Naive thymus-derived CD4-positive, alpha-beta T cell (primary cell): Measurements from ENCODE around the gene SOX2. TPM values are rescaled to one million over a fixed set of nuclear protein-coding genes. Genes with fewer than 3 reads are reported as not detected.

Experiments used
- ATAC-seq: fragments of 150-1000 bp; cut with Tn5 transposase; 2 replicates; pipeline ENCODE4 v1.10.0; 2021; ENCODE audit warnings: mild to moderate bottlenecking, moderate library complexity
- CTCF ChIA-PET: fragments of 350-600 bp; sonication (Branson Sonifier 250); formaldehyde crosslinking; loops from one replicate; lab custom pipeline; 2021; ENCODE audit warnings: antibody characterized with exemption; lab: Charles Lee
- POLR2A ChIA-PET: fragments of 350-600 bp; sonication (Branson Sonifier 250); formaldehyde crosslinking; loops from one replicate; lab custom pipeline; 2021; ENCODE audit warnings: antibody characterized with exemption, inconsistent platforms; lab: Charles Lee
- DNase-seq, 9 donors: peaks; one replicate each; pipeline versions ENCODE4 v3.0.0 to v3.0.0-alpha.2; 2020 to 2022; ENCODE audit warnings: mixed read lengths in 1 of 9
- H3K27ac ChIP-seq: one replicate; pipeline ENCODE4 v1.7.0; 2013; ENCODE audit warnings: mild to moderate bottlenecking, low read depth, low read length, moderate library complexity
- H3K27me3 ChIP-seq, 2 donors: one replicate each; pipeline ENCODE4 v1.7.0; 2013; ENCODE audit warnings: low read length in 2 of 2, mild to moderate bottlenecking in 2 of 2, moderate library complexity in 2 of 2; ENCODE audit not compliant: control insufficient read depth in 2 of 2, insufficient read depth in 2 of 2
- H3K36me3 ChIP-seq, 3 experiments: 1 replicate in 2 of 3; 2 replicates in 1 of 3; pipeline ENCODE4 v1.7.0; 2013; ENCODE audit warnings: low read length in 3 of 3, mild to moderate bottlenecking in 3 of 3, moderate library complexity in 1 of 3; ENCODE audit not compliant: insufficient read depth in 3 of 3, control insufficient read depth in 2 of 3
- H3K4me1 ChIP-seq, 2 donors: one replicate each; pipeline ENCODE4 v1.7.0; 2013; ENCODE audit warnings: low read length in 2 of 2, mild to moderate bottlenecking in 2 of 2, moderate library complexity in 1 of 2; ENCODE audit not compliant: control insufficient read depth in 2 of 2, insufficient read depth in 2 of 2
- H3K4me3 ChIP-seq: 2 replicates; pipeline ENCODE4 v1.7.0; 2013; ENCODE audit warnings: mild to moderate bottlenecking, low read length
- H3K9me3 ChIP-seq, 3 experiments: 1 replicate in 2 of 3; 2 replicates in 1 of 3; pipeline ENCODE4 v1.7.0; 2013; ENCODE audit warnings: low read length in 3 of 3; ENCODE audit not compliant: control insufficient read depth in 2 of 3
- H3K27ac Mint-ChIP-seq, 9 donors: one replicate each; pipeline ENCODE4 v1.8.0; 2020 to 2022; ENCODE audit warnings: mixed read lengths in 9 of 9, mild to moderate bottlenecking in 8 of 9, moderate library complexity in 5 of 9, inconsistent platforms in 2 of 9
- H3K27me3 Mint-ChIP-seq, 5 donors: one replicate each; pipeline ENCODE4 v1.8.0; 2021 to 2022; ENCODE audit warnings: mixed read lengths in 5 of 5, mild to moderate bottlenecking in 1 of 5
- H3K36me3 Mint-ChIP-seq, 5 donors: one replicate each; pipeline ENCODE4 v1.8.0; 2020 to 2022; ENCODE audit warnings: mixed read lengths in 5 of 5, mild to moderate bottlenecking in 3 of 5, inconsistent platforms in 1 of 5
- H3K4me1 Mint-ChIP-seq, 7 donors: one replicate each; pipeline ENCODE4 v1.8.0; 2020 to 2022; ENCODE audit warnings: mixed read lengths in 7 of 7, mild to moderate bottlenecking in 3 of 7, inconsistent platforms in 1 of 7
- H3K4me3 Mint-ChIP-seq, 10 donors: one replicate each; pipeline ENCODE4 v1.8.0; 2020 to 2022; ENCODE audit warnings: mild to moderate bottlenecking in 10 of 10, mixed read lengths in 10 of 10, moderate library complexity in 6 of 10, inconsistent platforms in 2 of 10
- H3K9me3 Mint-ChIP-seq, 11 donors: one replicate each; pipeline ENCODE4 v1.8.0; 2020 to 2022; ENCODE audit warnings: mixed read lengths in 11 of 11, mild to moderate bottlenecking in 4 of 11, inconsistent platforms in 1 of 11, moderate library complexity in 1 of 11
- intact Hi-C, 2 donors: fragments of 100-400 bp; cut with micrococcal nuclease; formaldehyde crosslinking; loops; one replicate each; pipeline ENCODE4 v1.15.1; 2023
- polyA plus RNA-seq, 2 donors: library from polyadenylated mRNA; unstranded; fragments of 300-500 nt; fragmentation: Illumina TruSeq; gene quantifications; one replicate each; pipeline ENCODE4 v1.2.3, GENCODE V29; 2021
- total RNA-seq, 6 experiments: library from RNA in 5 of 6; stranded (reverse) in 5 of 6; gene quantifications; 1 replicate in 5 of 6; 2 replicates in 1 of 6; pipeline ENCODE4 v1.2.3 and lab custom pipeline; 2021 to 2026

The SOX2 gene
- total and polyA plus RNA-seq, 7 experiments from 2014 or later: not detected

- Histone ChIP-seq H3K36me3 (no peaks in the 10 kb centered on the region), H3K4me3 (no peak overlapping the region), H3K9me3 (no peaks in the 10 kb centered on the region), H3K4me1 (peaks cover 0 to 2% of the 10 kb centered on the region in 2 donors), H3K27me3 (peaks cover 10 to 62% of the 10 kb centered on the region in 2 donors), H3K27ac (no peak overlapping the region)
- H3K4me3 Mint-ChIP-seq: no peak overlapping the region
- H3K27me3 Mint-ChIP-seq: peaks cover 64 to 81% (median 76%) of the 10 kb centered on the region in 5 donors
- H3K36me3 Mint-ChIP-seq: peaks cover 0 to 33% (median 0%) of the 10 kb centered on the region in 5 donors
- H3K9me3 Mint-ChIP-seq: peaks cover 0 to 74% (median 33%) of the 10 kb centered on the region in 11 donors
- ATAC-seq (no peak), DNase-seq (no peak)
- H3K4me1 Mint-ChIP-seq: peaks cover 0 to 8% (median 0%) of the 10 kb centered on the region in 7 donors
- ChIA-PET CTCF (no interaction called here), POLR2A (no interaction called here)
- H3K27ac Mint-ChIP-seq: no peak overlapping the region
- intact Hi-C loops: no loop called here
These were observed 4.0 kb downstream of the SOX2 start for GRCh38 chr3:181715571-181716340.

- no peak overlapping the region for H3K27ac Mint-ChIP-seq
- Histone ChIP-seq H3K4me3 (no peak overlapping the region), H3K9me3 (no peaks in the 10 kb centered on the region), H3K36me3 (no peaks in the 10 kb centered on the region), H3K4me1 (no peaks in the 10 kb centered on the region), H3K27ac (no peak overlapping the region), H3K27me3 (peaks cover 12 to 55% of the 10 kb centered on the region in 2 donors)
- H3K4me1 Mint-ChIP-seq: peaks cover 0 to 8% (median 0%) of the 10 kb centered on the region in 7 donors
- peaks cover 0 to 42% (median 0%) of the 10 kb centered on the region in 5 donors for H3K36me3 Mint-ChIP-seq
- POLR2A ChIA-PET: no interaction called here
- H3K9me3 Mint-ChIP-seq: peaks cover 0 to 86% (median 42%) of the 10 kb centered on the region in 11 donors
- CTCF ChIA-PET: no interaction called here
- DNase-seq (no peak), ATAC-seq (no peak)
- intact Hi-C loops: no loop called here
- no peak overlapping the region for H3K4me3 Mint-ChIP-seq
- peaks cover 76 to 93% (median 88%) of the 10 kb centered on the region in 5 donors for H3K27me3 Mint-ChIP-seq
These were observed 5.2 kb downstream of the SOX2 start for GRCh38 chr3:181716966-181717365.

GRCh38 chr3:181717549-181718171 is 5.9 kb downstream of the SOX2 start:
- Histone ChIP-seq H3K27ac (no peak overlapping the region), H3K27me3 (peaks cover 15 to 54% of the 10 kb centered on the region in 2 donors), H3K4me1 (no peaks in the 10 kb centered on the region), H3K9me3 (no peaks in the 10 kb centered on the region), H3K4me3 (no peak overlapping the region), H3K36me3 (no peaks in the 10 kb centered on the region)
- Mint-ChIP-seq H3K4me1 (peaks cover 0 to 5% (median 0%) of the 10 kb centered on the region in 7 donors), H3K27me3 (peaks cover 83 to 97% (median 95%) of the 10 kb centered on the region in 5 donors), H3K27ac (no peak overlapping the region), H3K36me3 (peaks cover 0 to 44% (median 0%) of the 10 kb centered on the region in 5 donors), H3K4me3 (no peak overlapping the region), H3K9me3 (peaks cover 0 to 93% (median 43%) of the 10 kb centered on the region in 11 donors)
- DNase-seq: no peak
- intact Hi-C loops: no loop called here
- ChIA-PET POLR2A (no interaction called here), CTCF (no interaction called here)
- no peak for ATAC-seq

- intact Hi-C loops: no loop called here
- no peak for ATAC-seq
- peaks cover 84 to 100% (median 97%) of the 10 kb centered on the region in 5 donors for H3K27me3 Mint-ChIP-seq
- Histone ChIP-seq H3K4me3 (no peak overlapping the region), H3K4me1 (no peaks in the 10 kb centered on the region), H3K9me3 (peaks cover 0 to 2% (median 0%) of the 10 kb centered on the region in 3 experiments), H3K36me3 (no peaks in the 10 kb centered on the region), H3K27ac (no peak overlapping the region), H3K27me3 (peaks cover 15 to 47% of the 10 kb centered on the region in 2 donors)
- peaks cover 0 to under 1% (median 0%) of the 10 kb centered on the region in 7 donors for H3K4me1 Mint-ChIP-seq
- H3K27ac Mint-ChIP-seq: no peak overlapping the region
- peak overlapping the region in 1 of 10 donors; percentile 46 for H3K4me3 Mint-ChIP-seq
- CTCF ChIA-PET: no interaction called here
- H3K9me3 Mint-ChIP-seq: peaks cover under 1 to 96% (median 43%) of the 10 kb centered on the region in 11 donors
- H3K36me3 Mint-ChIP-seq: peaks cover 0 to 48% (median under 1%) of the 10 kb centered on the region in 5 donors
- no peak for DNase-seq
- POLR2A ChIA-PET: no interaction called here
These were observed 6.6 kb downstream of the SOX2 start for GRCh38 chr3:181718369-181718768.

- DNase-seq: no peak
- Mint-ChIP-seq H3K27me3 (peaks cover 84 to 100% (median 97%) of the 10 kb centered on the region in 5 donors), H3K27ac (peak overlapping the region in 1 of 9 donors; percentile 18), H3K36me3 (peaks cover 0 to 55% (median 7%) of the 10 kb centered on the region in 5 donors), H3K4me3 (no peak overlapping the region), H3K4me1 (peaks cover 0 to 2% (median under 1%) of the 10 kb centered on the region in 7 donors), H3K9me3 (peaks cover 2 to 96% (median 45%) of the 10 kb centered on the region in 11 donors)
- H3K36me3 ChIP-seq: no peaks in the 10 kb centered on the region
- ChIA-PET POLR2A (no interaction called here), CTCF (interaction anchor here (0.6 to 0.8 kb wide), 2 partner anchors 22 to 545 kb away, joined by 3 read pairs; no protein-coding TSS in a partner anchor)
- intact Hi-C loops: no loop called here
- no peak overlapping the region for H3K27ac ChIP-seq
- H3K9me3 ChIP-seq: peaks cover 0 to 5% (median 0%) of the 10 kb centered on the region in 3 experiments
- ATAC-seq: no peak
- H3K4me3 ChIP-seq: no peak overlapping the region
- H3K27me3 ChIP-seq: peaks cover 15 to 49% of the 10 kb centered on the region in 2 donors
- no peaks in the 10 kb centered on the region for H3K4me1 ChIP-seq
These were observed 7.5 kb downstream of the SOX2 start for GRCh38 chr3:181718987-181719911.
